ENCODE results near the gene TMPRSS7.

DNA sequence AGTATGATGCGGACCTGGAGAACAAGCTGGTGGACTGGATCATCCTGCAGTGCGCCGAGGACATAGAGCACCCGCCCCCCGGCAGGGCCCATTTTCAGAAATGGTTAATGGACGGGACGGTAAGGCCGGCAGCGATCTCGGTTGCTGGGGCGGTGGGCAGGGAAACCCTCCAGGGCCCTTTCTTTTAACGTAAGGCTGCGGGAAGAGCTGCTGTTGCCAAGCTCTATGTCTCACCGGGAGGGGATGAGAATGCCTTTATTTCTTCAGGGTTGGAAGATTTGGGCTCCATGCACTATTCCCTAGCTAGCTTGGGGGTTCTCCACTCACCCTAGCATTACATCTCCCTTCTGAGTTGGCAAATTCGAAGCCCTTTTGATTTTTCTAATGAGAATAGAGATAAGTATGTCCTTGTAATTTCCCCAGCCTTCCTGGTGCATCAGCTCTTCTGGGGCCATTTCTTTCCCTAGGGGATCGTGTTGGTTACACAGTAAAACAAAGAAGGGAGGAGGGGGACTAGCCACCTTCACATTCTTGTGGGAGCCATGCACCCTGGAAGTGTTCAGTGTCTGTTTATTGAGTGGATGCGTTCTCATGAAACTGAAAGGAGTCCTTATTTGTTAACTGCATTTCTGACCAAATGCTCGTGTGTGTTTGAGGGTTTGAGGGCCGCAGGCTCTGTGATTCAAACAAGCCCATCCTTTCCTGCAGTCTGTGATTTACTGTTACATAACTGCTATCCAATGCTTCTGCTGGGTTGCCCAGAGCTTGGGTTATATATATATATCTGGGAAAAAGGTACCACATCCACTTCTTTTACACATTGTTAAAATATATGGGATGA is 34.8 kb upstream of the TMPRSS7 start:
- TF ChIP-seq EZH2 (IDR thresholded peaks at IDR 0.05; ENCODE audit: borderline replicate concordance, low read depth, low read length, severe bottlenecking) = no peak
- TF ChIP-seq, protein P1, sequence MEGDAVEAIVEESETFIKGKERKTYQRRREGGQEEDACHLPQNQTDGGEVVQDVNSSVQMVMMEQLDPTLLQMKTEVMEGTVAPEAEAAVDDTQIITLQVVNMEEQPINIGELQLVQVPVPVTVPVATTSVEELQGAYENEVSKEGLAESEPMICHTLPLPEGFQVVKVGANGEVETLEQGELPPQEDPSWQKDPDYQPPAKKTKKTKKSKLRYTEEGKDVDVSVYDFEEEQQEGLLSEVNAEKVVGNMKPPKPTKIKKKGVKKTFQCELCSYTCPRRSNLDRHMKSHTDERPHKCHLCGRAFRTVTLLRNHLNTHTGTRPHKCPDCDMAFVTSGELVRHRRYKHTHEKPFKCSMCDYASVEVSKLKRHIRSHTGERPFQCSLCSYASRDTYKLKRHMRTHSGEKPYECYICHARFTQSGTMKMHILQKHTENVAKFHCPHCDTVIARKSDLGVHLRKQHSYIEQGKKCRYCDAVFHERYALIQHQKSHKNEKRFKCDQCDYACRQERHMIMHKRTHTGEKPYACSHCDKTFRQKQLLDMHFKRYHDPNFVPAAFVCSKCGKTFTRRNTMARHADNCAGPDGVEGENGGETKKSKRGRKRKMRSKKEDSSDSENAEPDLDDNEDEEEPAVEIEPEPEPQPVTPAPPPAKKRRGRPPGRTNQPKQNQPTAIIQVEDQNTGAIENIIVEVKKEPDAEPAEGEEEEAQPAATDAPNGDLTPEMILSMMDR (IDR thresholded peaks at IDR 0.05; ENCODE audit: borderline replicate concordance, extremely low read depth, low read length, poor library complexity, severe bottlenecking) = no peak

Measured in DND-41 (cell line).